ENCODE results near the gene TARM1. TPM values are rescaled to one million over a fixed set of nuclear protein-coding genes. Genes with fewer than 3 reads are reported as not detected.

TARM1 gene
- total and polyA plus RNA-seq, 2 experiments from 2014 or later = not detected

DNA sequence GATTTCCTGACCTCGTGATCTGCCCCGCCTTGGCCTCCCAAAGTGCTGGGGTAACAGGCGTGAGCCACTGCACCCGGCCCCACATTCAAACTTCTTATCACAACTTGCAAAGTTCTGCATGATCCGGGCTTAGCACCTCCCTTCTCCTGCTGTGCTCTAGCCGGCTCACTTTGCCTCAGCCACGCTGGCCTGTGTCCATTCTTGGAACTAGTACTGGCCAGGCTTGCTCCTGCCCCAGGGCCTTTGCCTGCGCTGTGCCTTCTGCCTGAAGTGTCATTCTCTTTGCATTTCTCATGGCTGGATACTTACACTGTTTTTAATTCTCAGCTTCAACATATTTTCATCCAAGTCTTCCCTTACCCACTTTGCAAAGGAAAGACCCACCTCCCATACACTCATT lies 59.8 kb downstream of the TARM1 start:
- Histone ChIP-seq H3K4me1 (ENCODE audit: insufficient read depth) (peaks cover 7% of the 10 kb centered on the region; the same call in 1 of the 2 replicates), H4K20me1 (replicated peaks; ENCODE audit: insufficient read depth) (no peaks in the 10 kb centered on the region), H3K27me3 (ENCODE audit: insufficient read depth) (no peaks in the 10 kb centered on the region), H3K27ac (ENCODE audit: low read depth) (no peak overlapping the region), H3K4me3 (no peak overlapping the region), H3F3A (replicated peaks; ENCODE audit: low read depth) (peaks cover 7% of the 10 kb centered on the region; the same call in 1 of the 2 replicates), H3K4me2 (no peak overlapping the region), H3K79me2 (replicated peaks; ENCODE audit: insufficient read depth) (no peaks in the 10 kb centered on the region), H3K36me3 (ENCODE audit: insufficient read depth) (no peaks in the 10 kb centered on the region), H3K9me2 (ENCODE audit: insufficient read depth) (no peaks in the 10 kb centered on the region), H2AFZ (no peak overlapping the region)
- peaks cover 14% of the 10 kb centered on the region for H3K27me3 Mint-ChIP-seq (ENCODE audit: insufficient read depth, low read depth, poor library complexity)
- H3K27ac Mint-ChIP-seq = no peak overlapping the region
- DNase-seq (ENCODE audit: low spot score) (no peak), ATAC-seq (no peak)
- peaks cover 16% of the 10 kb centered on the region for H3K4me1 Mint-ChIP-seq
- H3K36me3 Mint-ChIP-seq (ENCODE audit: low read depth) = no peaks in the 10 kb centered on the region; the same call in 2 of the 3 replicates
- H3K9me3 Mint-ChIP-seq = no peaks in the 10 kb centered on the region; the same call in 1 of the 3 replicates
- no peak overlapping the region; the same call in 2 of the 3 replicates for H3K4me3 Mint-ChIP-seq
- TF ChIP-seq ZNF331 (CRISPR knock-in tag; IDR thresholded peaks at IDR 0.05; ENCODE audit: low read depth) (no peak), ETS1 (IDR thresholded peaks at IDR 0.05) (no peak), POLR2AphosphoS5 (IDR thresholded peaks at IDR 0.05; ENCODE audit: low read depth) (no peak)
- TF ChIP-seq, protein P1, sequence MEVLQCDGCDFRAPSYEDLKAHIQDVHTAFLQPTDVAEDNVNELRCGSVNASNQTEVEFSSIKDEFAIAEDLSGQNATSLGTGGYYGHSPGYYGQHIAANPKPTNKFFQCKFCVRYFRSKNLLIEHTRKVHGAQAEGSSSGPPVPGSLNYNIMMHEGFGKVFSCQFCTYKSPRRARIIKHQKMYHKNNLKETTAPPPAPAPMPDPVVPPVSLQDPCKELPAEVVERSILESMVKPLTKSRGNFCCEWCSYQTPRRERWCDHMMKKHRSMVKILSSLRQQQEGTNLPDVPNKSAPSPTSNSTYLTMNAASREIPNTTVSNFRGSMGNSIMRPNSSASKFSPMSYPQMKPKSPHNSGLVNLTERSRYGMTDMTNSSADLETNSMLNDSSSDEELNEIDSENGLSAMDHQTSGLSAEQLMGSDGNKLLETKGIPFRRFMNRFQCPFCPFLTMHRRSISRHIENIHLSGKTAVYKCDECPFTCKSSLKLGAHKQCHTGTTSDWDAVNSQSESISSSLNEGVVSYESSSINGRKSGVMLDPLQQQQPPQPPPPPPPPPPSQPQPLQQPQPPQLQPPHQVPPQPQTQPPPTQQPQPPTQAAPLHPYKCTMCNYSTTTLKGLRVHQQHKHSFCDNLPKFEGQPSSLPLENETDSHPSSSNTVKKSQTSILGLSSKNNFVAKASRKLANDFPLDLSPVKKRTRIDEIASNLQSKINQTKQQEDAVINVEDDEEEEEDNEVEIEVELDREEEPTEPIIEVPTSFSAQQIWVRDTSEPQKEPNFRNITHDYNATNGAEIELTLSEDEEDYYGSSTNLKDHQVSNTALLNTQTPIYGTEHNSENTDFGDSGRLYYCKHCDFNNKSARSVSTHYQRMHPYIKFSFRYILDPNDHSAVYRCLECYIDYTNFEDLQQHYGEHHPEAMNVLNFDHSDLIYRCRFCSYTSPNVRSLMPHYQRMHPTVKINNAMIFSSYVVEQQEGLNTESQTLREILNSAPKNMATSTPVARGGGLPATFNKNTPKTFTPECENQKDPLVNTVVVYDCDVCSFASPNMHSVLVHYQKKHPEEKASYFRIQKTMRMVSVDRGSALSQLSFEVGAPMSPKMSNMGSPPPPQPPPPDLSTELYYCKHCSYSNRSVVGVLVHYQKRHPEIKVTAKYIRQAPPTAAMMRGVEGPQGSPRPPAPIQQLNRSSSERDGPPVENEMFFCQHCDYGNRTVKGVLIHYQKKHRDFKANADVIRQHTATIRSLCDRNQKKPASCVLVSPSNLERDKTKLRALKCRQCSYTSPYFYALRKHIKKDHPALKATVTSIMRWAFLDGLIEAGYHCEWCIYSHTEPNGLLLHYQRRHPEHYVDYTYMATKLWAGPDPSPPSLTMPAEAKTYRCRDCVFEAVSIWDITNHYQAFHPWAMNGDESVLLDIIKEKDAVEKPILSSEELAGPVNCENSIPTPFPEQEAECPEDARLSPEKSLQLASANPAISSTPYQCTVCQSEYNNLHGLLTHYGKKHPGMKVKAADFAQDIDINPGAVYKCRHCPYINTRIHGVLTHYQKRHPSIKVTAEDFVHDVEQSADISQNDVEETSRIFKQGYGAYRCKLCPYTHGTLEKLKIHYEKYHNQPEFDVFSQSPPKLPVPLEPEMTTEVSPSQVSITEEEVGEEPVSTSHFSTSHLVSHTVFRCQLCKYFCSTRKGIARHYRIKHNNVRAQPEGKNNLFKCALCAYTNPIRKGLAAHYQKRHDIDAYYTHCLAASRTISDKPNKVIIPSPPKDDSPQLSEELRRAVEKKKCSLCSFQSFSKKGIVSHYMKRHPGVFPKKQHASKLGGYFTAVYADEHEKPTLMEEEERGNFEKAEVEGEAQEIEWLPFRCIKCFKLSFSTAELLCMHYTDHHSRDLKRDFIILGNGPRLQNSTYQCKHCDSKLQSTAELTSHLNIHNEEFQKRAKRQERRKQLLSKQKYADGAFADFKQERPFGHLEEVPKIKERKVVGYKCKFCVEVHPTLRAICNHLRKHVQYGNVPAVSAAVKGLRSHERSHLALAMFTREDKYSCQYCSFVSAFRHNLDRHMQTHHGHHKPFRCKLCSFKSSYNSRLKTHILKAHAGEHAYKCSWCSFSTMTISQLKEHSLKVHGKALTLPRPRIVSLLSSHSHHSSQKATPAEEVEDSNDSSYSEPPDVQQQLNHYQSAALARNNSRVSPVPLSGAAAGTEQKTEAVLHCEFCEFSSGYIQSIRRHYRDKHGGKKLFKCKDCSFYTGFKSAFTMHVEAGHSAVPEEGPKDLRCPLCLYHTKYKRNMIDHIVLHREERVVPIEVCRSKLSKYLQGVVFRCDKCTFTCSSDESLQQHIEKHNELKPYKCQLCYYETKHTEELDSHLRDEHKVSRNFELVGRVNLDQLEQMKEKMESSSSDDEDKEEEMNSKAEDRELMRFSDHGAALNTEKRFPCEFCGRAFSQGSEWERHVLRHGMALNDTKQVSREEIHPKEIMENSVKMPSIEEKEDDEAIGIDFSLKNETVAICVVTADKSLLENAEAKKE (CRISPR knock-in tag; IDR thresholded peaks at IDR 0.05) = no peak
- TF ChIP-seq, protein P2, sequence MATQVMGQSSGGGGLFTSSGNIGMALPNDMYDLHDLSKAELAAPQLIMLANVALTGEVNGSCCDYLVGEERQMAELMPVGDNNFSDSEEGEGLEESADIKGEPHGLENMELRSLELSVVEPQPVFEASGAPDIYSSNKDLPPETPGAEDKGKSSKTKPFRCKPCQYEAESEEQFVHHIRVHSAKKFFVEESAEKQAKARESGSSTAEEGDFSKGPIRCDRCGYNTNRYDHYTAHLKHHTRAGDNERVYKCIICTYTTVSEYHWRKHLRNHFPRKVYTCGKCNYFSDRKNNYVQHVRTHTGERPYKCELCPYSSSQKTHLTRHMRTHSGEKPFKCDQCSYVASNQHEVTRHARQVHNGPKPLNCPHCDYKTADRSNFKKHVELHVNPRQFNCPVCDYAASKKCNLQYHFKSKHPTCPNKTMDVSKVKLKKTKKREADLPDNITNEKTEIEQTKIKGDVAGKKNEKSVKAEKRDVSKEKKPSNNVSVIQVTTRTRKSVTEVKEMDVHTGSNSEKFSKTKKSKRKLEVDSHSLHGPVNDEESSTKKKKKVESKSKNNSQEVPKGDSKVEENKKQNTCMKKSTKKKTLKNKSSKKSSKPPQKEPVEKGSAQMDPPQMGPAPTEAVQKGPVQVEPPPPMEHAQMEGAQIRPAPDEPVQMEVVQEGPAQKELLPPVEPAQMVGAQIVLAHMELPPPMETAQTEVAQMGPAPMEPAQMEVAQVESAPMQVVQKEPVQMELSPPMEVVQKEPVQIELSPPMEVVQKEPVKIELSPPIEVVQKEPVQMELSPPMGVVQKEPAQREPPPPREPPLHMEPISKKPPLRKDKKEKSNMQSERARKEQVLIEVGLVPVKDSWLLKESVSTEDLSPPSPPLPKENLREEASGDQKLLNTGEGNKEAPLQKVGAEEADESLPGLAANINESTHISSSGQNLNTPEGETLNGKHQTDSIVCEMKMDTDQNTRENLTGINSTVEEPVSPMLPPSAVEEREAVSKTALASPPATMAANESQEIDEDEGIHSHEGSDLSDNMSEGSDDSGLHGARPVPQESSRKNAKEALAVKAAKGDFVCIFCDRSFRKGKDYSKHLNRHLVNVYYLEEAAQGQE (IDR thresholded peaks at IDR 0.05; ENCODE audit: unreplicated experiment) = no peak

Small RNAs within 50 kb of the gene (small RNA-seq; reads per million reads assigned to genes)
- not detected for gene AC012314.20 (ENCODE audit: low replicate concordance)

Other genes starting within 250 kb of the TARM1 start
- 40.5 and 57.1 TPM in 2 replicates for gene MYADM, start 213.5 kb downstream of the TARM1 start, total RNA-seq (2014; rRNA removed; shearing (Covaris generic))
- 43.6 and 49.9 TPM in 2 replicates for gene MYADM, start 213.5 kb downstream of the TARM1 start, polyA plus RNA-seq (2016; fragmentation: Nextera tagmentation; extraction: Ambion mirVana)
- 11.1 and 15.9 TPM in 2 replicates for gene PRKCG, start 199.2 kb downstream of the TARM1 start, total RNA-seq (2014; rRNA removed; shearing (Covaris generic))
- 14.9 and 15.4 TPM in 2 replicates for gene PRKCG, start 199.2 kb downstream of the TARM1 start, polyA plus RNA-seq (2016; fragmentation: Nextera tagmentation; extraction: Ambion mirVana)
- gene CACNG7, start 172.1 kb downstream of the TARM1 start, total RNA-seq (2014; rRNA removed; shearing (Covaris generic)) = 15.6 and 17.9 TPM in 2 replicates
- 9.4 and 9.8 TPM in 2 replicates for gene CACNG7, start 172.1 kb downstream of the TARM1 start, polyA plus RNA-seq (2016; fragmentation: Nextera tagmentation; extraction: Ambion mirVana)
- 3.1 and 3.9 TPM in 2 replicates for gene CACNG8, start 118.4 kb downstream of the TARM1 start, total RNA-seq (2014; rRNA removed; shearing (Covaris generic))
- 2.2 TPM in 2 replicates for gene CACNG8, start 118.4 kb downstream of the TARM1 start, polyA plus RNA-seq (2016; fragmentation: Nextera tagmentation; extraction: Ambion mirVana)
- 0.23 and 0.38 TPM in 2 replicates for gene CACNG6, start 89.7 kb downstream of the TARM1 start, total RNA-seq (2014; rRNA removed; shearing (Covaris generic))
- gene CACNG6, start 89.7 kb downstream of the TARM1 start, polyA plus RNA-seq (2016; fragmentation: Nextera tagmentation; extraction: Ambion mirVana) = 1.5 and 1.8 TPM in 2 replicates
- gene VSTM1, start 17.5 kb downstream of the TARM1 start, total RNA-seq (2014; rRNA removed; shearing (Covaris generic)) = not detected in 2 replicates
- gene VSTM1, start 17.5 kb downstream of the TARM1 start, polyA plus RNA-seq (2016; fragmentation: Nextera tagmentation; extraction: Ambion mirVana) = not detected in 2 replicates
- 0.31 TPM in 1 of 2 replicates, not detected in the other for gene OSCAR, start 19.4 kb upstream of the TARM1 start, total RNA-seq (2014; rRNA removed; shearing (Covaris generic))
- gene OSCAR, start 19.4 kb upstream of the TARM1 start, polyA plus RNA-seq (2016; fragmentation: Nextera tagmentation; extraction: Ambion mirVana) = 1.6 and 2.6 TPM in 2 replicates
- gene NDUFA3, start 21.5 kb upstream of the TARM1 start, total RNA-seq (2014; rRNA removed; shearing (Covaris generic)) = 27.6 and 28.4 TPM in 2 replicates
- gene NDUFA3, start 21.5 kb upstream of the TARM1 start, polyA plus RNA-seq (2016; fragmentation: Nextera tagmentation; extraction: Ambion mirVana) = 691 and 851 TPM in 2 replicates
- 12.0 and 16.2 TPM in 2 replicates for gene TFPT, start 34.3 kb upstream of the TARM1 start, total RNA-seq (2014; rRNA removed; shearing (Covaris generic))
- gene TFPT, start 34.3 kb upstream of the TARM1 start, polyA plus RNA-seq (2016; fragmentation: Nextera tagmentation; extraction: Ambion mirVana) = 18.3 and 18.9 TPM in 2 replicates
- gene PRPF31, start 34.4 kb upstream of the TARM1 start, total RNA-seq (2014; rRNA removed; shearing (Covaris generic)) = 79.3 and 83.3 TPM in 2 replicates
- 86.3 and 94.2 TPM in 2 replicates for gene PRPF31, start 34.4 kb upstream of the TARM1 start, polyA plus RNA-seq (2016; fragmentation: Nextera tagmentation; extraction: Ambion mirVana)
- 47.0 and 61.2 TPM in 2 replicates for gene CNOT3, start 56.4 kb upstream of the TARM1 start, total RNA-seq (2014; rRNA removed; shearing (Covaris generic))
- gene CNOT3, start 56.4 kb upstream of the TARM1 start, polyA plus RNA-seq (2016; fragmentation: Nextera tagmentation; extraction: Ambion mirVana) = 36.4 and 39.7 TPM in 2 replicates
- 4.7 TPM in 2 replicates for gene LENG1, start 78.4 kb upstream of the TARM1 start, total RNA-seq (2014; rRNA removed; shearing (Covaris generic))
- 17.2 and 19.3 TPM in 2 replicates for gene LENG1, start 78.4 kb upstream of the TARM1 start, polyA plus RNA-seq (2016; fragmentation: Nextera tagmentation; extraction: Ambion mirVana)
- gene TMC4, start 91.8 kb upstream of the TARM1 start, total RNA-seq (2014; rRNA removed; shearing (Covaris generic)) = 0.58 and 2.3 TPM in 2 replicates
- 7.8 and 8.2 TPM in 2 replicates for gene TMC4, start 91.8 kb upstream of the TARM1 start, polyA plus RNA-seq (2016; fragmentation: Nextera tagmentation; extraction: Ambion mirVana)
- gene MBOAT7, start 108.2 kb upstream of the TARM1 start, total RNA-seq (2014; rRNA removed; shearing (Covaris generic)) = 140 and 184 TPM in 2 replicates
- 73.5 and 77.8 TPM in 2 replicates for gene MBOAT7, start 108.2 kb upstream of the TARM1 start, polyA plus RNA-seq (2016; fragmentation: Nextera tagmentation; extraction: Ambion mirVana)
- 51.2 and 53.4 TPM in 2 replicates for gene TSEN34, start 109.9 kb upstream of the TARM1 start, total RNA-seq (2014; rRNA removed; shearing (Covaris generic))
- 33.0 and 36.6 TPM in 2 replicates for gene TSEN34, start 109.9 kb upstream of the TARM1 start, polyA plus RNA-seq (2016; fragmentation: Nextera tagmentation; extraction: Ambion mirVana)
- gene RPS9, start 119.5 kb upstream of the TARM1 start, total RNA-seq (2014; rRNA removed; shearing (Covaris generic)) = 1,754 and 2,101 TPM in 2 replicates
- 1,060 and 1,149 TPM in 2 replicates for gene RPS9, start 119.5 kb upstream of the TARM1 start, polyA plus RNA-seq (2016; fragmentation: Nextera tagmentation; extraction: Ambion mirVana)
- not detected in 2 replicates for gene LILRB3, start 141.6 kb upstream of the TARM1 start, total RNA-seq (2014; rRNA removed; shearing (Covaris generic))
- not detected in 2 replicates for gene LILRB3, start 141.6 kb upstream of the TARM1 start, polyA plus RNA-seq (2016; fragmentation: Nextera tagmentation; extraction: Ambion mirVana)
- gene LILRA6, start 161.4 kb upstream of the TARM1 start, total RNA-seq (2014; rRNA removed; shearing (Covaris generic)) = not detected in 2 replicates
- gene LILRA6, start 161.4 kb upstream of the TARM1 start, polyA plus RNA-seq (2016; fragmentation: Nextera tagmentation; extraction: Ambion mirVana) = not detected in 2 replicates
- not detected in 2 replicates for gene LILRB5, start 175.9 kb upstream of the TARM1 start, total RNA-seq (2014; rRNA removed; shearing (Covaris generic))
- gene LILRB5, start 175.9 kb upstream of the TARM1 start, polyA plus RNA-seq (2016; fragmentation: Nextera tagmentation; extraction: Ambion mirVana) = not detected in 2 replicates
- gene LILRB2, start 199.7 kb upstream of the TARM1 start, total RNA-seq (2014; rRNA removed; shearing (Covaris generic)) = not detected in 2 replicates
- not detected in 2 replicates for gene LILRB2, start 199.7 kb upstream of the TARM1 start, polyA plus RNA-seq (2016; fragmentation: Nextera tagmentation; extraction: Ambion mirVana)
- gene LILRA5, start 231.8 kb upstream of the TARM1 start, total RNA-seq (2014; rRNA removed; shearing (Covaris generic)) = not detected in 2 replicates
- not detected in 2 replicates for gene LILRA5, start 231.8 kb upstream of the TARM1 start, polyA plus RNA-seq (2016; fragmentation: Nextera tagmentation; extraction: Ambion mirVana)

All from GM23338 (cell line).